Upper lobe of left lung (tissue), 6 donors: ENCODE data around the gene CCL11. TPM values are rescaled to one million over a fixed set of nuclear protein-coding genes. Genes with fewer than 3 reads are reported as not detected.

ENCODE experiments used
- ATAC-seq, 2 donors: fragments of 200-7000 bp; cut with Tn5 transposase; one replicate each; pipeline ENCODE4 v1.9.1; 2022; ENCODE audit warnings: mild to moderate bottlenecking in 2 of 2, moderate library complexity in 2 of 2; ENCODE audit not compliant: low FRiP score in 2 of 2
- DNase-seq, 2 donors: peaks; one replicate each; pipeline ENCODE4 v3.0.0-alpha.2; 2019 to 2020
- H3K27ac ChIP-seq, 4 donors: fragments of 200-600 bp; sonication (generic); one replicate each; pipeline ENCODE4 v1.5.1; 2016 to 2019
- H3K27me3 ChIP-seq, 4 donors: fragments of 200-600 bp; sonication (generic); one replicate each; pipeline ENCODE4 v1.5.1; 2017 to 2019
- H3K36me3 ChIP-seq, 4 donors: fragments of 200-600 bp; sonication (generic); one replicate each; pipeline ENCODE4 v1.5.1; 2016 to 2019
- H3K4me1 ChIP-seq, 4 donors: fragments of 200-600 bp; sonication (generic); one replicate each; pipeline ENCODE4 v1.5.1; 2018 to 2019
- H3K4me3 ChIP-seq, 4 donors: fragments of 200-600 bp; sonication (generic); one replicate each; pipeline ENCODE4 v1.5.1; 2017 to 2019; ENCODE audit warnings: mild to moderate bottlenecking in 2 of 4, moderate library complexity in 1 of 4
- H3K9me3 ChIP-seq, 4 donors: fragments of 200-600 bp; sonication (generic); one replicate each; pipeline ENCODE4 v1.5.1; 2018 to 2019
- EP300 ChIP-seq, 4 donors: sonication (generic); formaldehyde crosslinking; IDR thresholded peaks; one replicate each; pipeline ENCODE4 v1.5.1; 2017; ENCODE audit warnings: antibody characterized with exemption in 4 of 4, control low read depth in 2 of 4
- POLR2A ChIP-seq, 4 donors: fragments of 450-650 bp; IDR thresholded peaks; one replicate each; pipeline ENCODE4 v1.5.1; 2016 to 2017; ENCODE audit warnings: antibody characterized with exemption in 4 of 4, mild to moderate bottlenecking in 2 of 4
- POLR2AphosphoS5 ChIP-seq, 2 donors: sonication (generic); formaldehyde crosslinking; IDR thresholded peaks; one replicate each; pipeline ENCODE4 v1.5.1; 2017; ENCODE audit warnings: antibody characterized with exemption in 2 of 2
- WGBS, 2 donors: methylation state at CpG; one replicate each; pipeline ENCODE4 v1.1.5; 2017 to 2018; 5-methylcytosine and 5-hydroxymethylcytosine counted together
- total RNA-seq, 6 donors: library from RNA; depleted of rRNA in 4 of 6; stranded (reverse); fragments of >200 nt in 4 of 6; gene quantifications; one replicate each; pipeline versions ENCODE4 v1.1.0 to v1.2.1, GENCODE V29; 2016 to 2021
- TF ChIP-seq, protein P1 (sequence below), 6 experiments: fragments of 450-650 bp in 4 of 6; fragments of 200-600 bp in 2 of 6; sonication (generic) in 2 of 6; IDR thresholded peaks; one replicate each; pipeline ENCODE4 v1.5.1; 2016 to 2019; ENCODE audit warnings: antibody characterized with exemption in 6 of 6
- donor health status: DM: no; HTN: no; CAD: no; lungs with moderate emphysema.
- donor health status: DM: no; HTN: yes; CAD: no; lungs with severe emphysema.

The CCL11 gene
- total RNA-seq, 6 donors from 2014 or later: 1.2 TPM; not detected in 5

DNA sequence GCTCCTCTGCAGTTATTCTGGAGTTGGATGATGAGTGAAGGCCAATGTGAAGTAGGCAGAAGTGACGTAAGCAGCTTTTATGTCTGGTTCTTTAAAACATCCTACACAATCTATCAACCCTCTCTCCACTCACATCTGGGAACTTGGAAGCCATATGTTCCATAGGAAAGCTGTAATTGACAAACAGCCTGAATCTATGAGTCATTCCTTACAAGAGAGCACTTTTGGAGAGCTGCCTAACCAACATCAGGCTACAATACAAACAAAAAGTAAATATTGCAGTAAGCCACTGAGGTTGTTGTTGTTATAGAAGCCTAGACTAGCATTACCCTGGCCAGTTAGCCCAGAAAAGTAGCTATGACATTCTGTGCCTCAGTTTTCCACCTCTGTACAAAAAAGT lies 9.7 kb upstream of the CCL11 start:
- no peak for ATAC-seq

DNA sequence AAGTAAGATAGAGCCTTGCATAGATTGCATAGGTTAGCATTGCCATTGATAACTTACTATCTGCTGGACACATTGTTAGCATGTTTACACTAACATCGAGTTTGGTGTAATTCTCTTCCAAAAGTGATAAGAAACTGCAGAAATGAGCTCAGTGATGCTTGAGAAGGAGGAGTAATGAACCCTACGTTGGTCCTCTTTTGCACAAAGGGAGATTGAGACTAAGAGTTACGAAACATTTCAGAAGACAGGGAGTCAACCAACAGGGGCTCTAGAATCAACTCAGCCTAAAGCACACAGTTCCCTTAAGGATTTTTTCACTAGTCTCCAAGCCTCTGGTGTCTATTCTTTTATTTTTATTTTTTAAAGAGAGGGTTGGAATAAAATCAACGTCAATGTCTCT lies 8.7 kb upstream of the CCL11 start:
- DNase-seq: no peak
- Histone ChIP-seq H3K27ac (no peak overlapping the region), H3K4me1 (no peaks in the 10 kb centered on the region), H3K36me3 (no peaks in the 10 kb centered on the region), H3K4me3 (no peak overlapping the region), H3K27me3 (no peaks in the 10 kb centered on the region), H3K9me3 (no peaks in the 10 kb centered on the region)
- WGBS, 2 donors: 59 to 64% methylated on average over 4 of the region's 4 CpGs
- no peak for ATAC-seq
- TF ChIP-seq EP300 (IDR thresholded peaks at IDR 0.05): no peak
- no peak for TF ChIP-seq POLR2A (IDR thresholded peaks at IDR 0.05)

More for the DNA sequence above, 9.7 kb upstream of the CCL11 start:
- Histone ChIP-seq H3K4me1 (no peaks in the 10 kb centered on the region), H3K36me3 (no peaks in the 10 kb centered on the region), H3K27ac (no peak overlapping the region), H3K4me3 (no peak overlapping the region), H3K9me3 (no peaks in the 10 kb centered on the region), H3K27me3 (no peaks in the 10 kb centered on the region)
- 0 to 13% methylated on average over 1 of the region's 1 CpG for WGBS, 2 donors
- DNase-seq: no peak
- no peak for TF ChIP-seq POLR2A (IDR thresholded peaks at IDR 0.05)
- TF ChIP-seq EP300 (IDR thresholded peaks at IDR 0.05): no peak
- TF ChIP-seq POLR2AphosphoS5 (IDR thresholded peaks at IDR 0.05): no peak
- TF ChIP-seq, protein P1, sequence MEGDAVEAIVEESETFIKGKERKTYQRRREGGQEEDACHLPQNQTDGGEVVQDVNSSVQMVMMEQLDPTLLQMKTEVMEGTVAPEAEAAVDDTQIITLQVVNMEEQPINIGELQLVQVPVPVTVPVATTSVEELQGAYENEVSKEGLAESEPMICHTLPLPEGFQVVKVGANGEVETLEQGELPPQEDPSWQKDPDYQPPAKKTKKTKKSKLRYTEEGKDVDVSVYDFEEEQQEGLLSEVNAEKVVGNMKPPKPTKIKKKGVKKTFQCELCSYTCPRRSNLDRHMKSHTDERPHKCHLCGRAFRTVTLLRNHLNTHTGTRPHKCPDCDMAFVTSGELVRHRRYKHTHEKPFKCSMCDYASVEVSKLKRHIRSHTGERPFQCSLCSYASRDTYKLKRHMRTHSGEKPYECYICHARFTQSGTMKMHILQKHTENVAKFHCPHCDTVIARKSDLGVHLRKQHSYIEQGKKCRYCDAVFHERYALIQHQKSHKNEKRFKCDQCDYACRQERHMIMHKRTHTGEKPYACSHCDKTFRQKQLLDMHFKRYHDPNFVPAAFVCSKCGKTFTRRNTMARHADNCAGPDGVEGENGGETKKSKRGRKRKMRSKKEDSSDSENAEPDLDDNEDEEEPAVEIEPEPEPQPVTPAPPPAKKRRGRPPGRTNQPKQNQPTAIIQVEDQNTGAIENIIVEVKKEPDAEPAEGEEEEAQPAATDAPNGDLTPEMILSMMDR (IDR thresholded peaks at IDR 0.05): no peak

DNA sequence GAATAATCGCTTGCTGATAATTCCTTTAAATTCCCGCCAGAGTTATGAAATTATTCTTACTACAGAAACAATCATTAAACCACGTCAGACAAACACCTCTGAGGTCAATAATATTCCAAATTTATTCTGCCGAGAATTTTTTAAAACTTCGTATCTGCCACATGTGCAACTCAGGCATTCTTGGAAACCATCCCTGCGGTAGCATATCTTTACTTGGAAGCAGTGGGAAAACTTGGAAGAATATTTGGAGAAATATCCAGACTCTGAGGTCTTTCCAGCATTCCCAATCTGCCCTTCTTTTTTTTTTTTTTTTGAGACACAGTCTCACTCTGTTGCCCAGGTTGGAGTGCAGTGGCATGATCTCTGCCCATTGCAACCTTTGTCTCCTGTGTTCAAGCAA lies 2.0 kb upstream of the CCL11 start:
- H3K9me3 ChIP-seq: no peaks in the 10 kb centered on the region
- H3K27ac ChIP-seq: no peak overlapping the region
- ATAC-seq (no peak), DNase-seq (no peak)
- no peaks in the 10 kb centered on the region for H3K36me3 ChIP-seq
- no peaks in the 10 kb centered on the region for H3K4me1 ChIP-seq
- no peaks in the 10 kb centered on the region for H3K27me3 ChIP-seq
- WGBS, 2 donors: 85 to 89% methylated on average over 6 of the region's 6 CpGs
- H3K4me3 ChIP-seq: no peak overlapping the region
- no peak for TF ChIP-seq POLR2AphosphoS5 (IDR thresholded peaks at IDR 0.05)
- no peak for TF ChIP-seq POLR2A (IDR thresholded peaks at IDR 0.05)
- TF ChIP-seq, protein P1 (IDR thresholded peaks at IDR 0.05): no peak
- no peak for TF ChIP-seq EP300 (IDR thresholded peaks at IDR 0.05)

DNA sequence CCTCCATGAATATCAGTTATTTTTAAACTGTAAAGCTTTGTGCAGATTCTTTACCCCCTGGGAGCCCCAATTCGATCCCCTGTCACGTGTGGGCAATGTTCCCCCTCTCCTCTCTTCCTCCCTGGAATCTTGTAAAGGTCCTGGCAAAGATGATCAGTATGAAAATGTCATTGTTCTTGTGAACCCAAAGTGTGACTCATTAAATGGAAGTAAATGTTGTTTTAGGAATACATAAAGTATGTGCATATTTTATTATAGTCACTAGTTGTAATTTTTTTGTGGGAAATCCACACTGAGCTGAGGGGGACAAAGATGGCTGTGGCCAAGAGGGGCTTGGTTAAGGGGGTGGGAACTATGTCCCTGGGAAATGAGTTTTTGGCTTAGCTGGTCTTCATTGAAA lies 2.3 kb downstream of the CCL11 start:
- no peak for DNase-seq
- no peak for ATAC-seq
- Histone ChIP-seq H3K36me3 (no peaks in the 10 kb centered on the region), H3K27me3 (no peaks in the 10 kb centered on the region), H3K4me3 (no peak overlapping the region), H3K4me1 (no peaks in the 10 kb centered on the region), H3K9me3 (no peaks in the 10 kb centered on the region), H3K27ac (no peak overlapping the region)
- TF ChIP-seq, protein P1 (IDR thresholded peaks at IDR 0.05): no peak
- no peak for TF ChIP-seq EP300 (IDR thresholded peaks at IDR 0.05)
- TF ChIP-seq POLR2A (IDR thresholded peaks at IDR 0.05): no peak
- no peak for TF ChIP-seq POLR2AphosphoS5 (IDR thresholded peaks at IDR 0.05)
- 55 to 59% methylated on average over 2 of the region's 2 CpGs for WGBS, 2 donors

DNA sequence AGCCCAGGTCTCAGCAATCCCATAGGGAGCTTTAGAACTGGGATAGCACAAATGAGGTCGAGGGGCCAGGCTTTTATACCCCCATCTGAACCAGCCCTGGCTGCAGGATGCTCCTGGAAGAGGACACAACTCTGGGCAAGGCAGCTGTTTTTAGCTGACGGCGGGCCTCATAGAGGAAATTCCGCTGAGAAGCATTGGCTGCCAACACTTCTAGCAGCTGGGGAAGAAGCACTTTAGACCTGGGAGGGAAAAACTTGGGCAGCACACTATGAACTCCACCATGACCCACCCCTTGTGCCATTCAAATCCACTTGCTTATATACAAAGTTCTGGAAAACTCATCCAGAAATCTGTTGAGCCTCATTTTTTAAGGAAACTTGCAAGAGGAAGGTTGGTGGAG lies 5.0 kb downstream of the CCL11 start:
- TF ChIP-seq POLR2A (IDR thresholded peaks at IDR 0.05) (no peak), EP300 (IDR thresholded peaks at IDR 0.05) (no peak), POLR2AphosphoS5 (IDR thresholded peaks at IDR 0.05) (no peak)
- TF ChIP-seq, protein P1 (IDR thresholded peaks at IDR 0.05): no peak
- Histone ChIP-seq H3K27ac (no peak overlapping the region), H3K27me3 (no peaks in the 10 kb centered on the region), H3K9me3 (no peaks in the 10 kb centered on the region), H3K36me3 (no peaks in the 10 kb centered on the region), H3K4me1 (no peaks in the 10 kb centered on the region), H3K4me3 (no peak overlapping the region)
- ATAC-seq (no peak), DNase-seq (no peak)
- WGBS, 2 donors: 58 to 68% methylated on average over 3 to 4 of the region's 4 CpGs
